ENCODE data around the gene DLD. TPM values are rescaled to one million over a fixed set of nuclear protein-coding genes. Genes with fewer than 3 reads are reported as not detected.
A peak's percentile ranks its signal among the peaks of the same experiment; 100 is the strongest.

Gene DLD
- total and polyA plus RNA-seq, 9 of the 15 experiments (the other 6 are each of a cell fraction or from before 2014, with no cell fraction given): 130 to 639 (median 247) TPM

DNA sequence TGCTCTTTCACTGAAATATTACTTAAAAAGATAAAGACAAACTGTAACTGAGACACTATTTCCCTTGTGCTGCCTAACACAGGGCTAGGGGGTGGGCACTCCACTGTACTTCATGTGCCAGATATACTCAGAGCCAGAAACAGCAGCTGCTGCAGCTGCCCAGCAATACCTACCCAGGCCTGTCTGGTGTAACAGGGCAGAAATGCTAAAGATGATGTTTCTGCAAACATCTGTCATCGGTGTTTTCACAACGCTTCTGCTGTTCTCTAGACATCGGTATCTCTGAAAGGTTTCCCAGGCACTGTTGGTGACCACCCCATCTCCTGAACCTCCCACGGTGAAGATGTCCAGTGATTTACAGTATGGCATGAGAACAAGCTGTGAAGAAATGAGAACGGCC is 69.3 kb downstream of the DLD start (continued):
- TF ChIP-seq, protein P1, sequence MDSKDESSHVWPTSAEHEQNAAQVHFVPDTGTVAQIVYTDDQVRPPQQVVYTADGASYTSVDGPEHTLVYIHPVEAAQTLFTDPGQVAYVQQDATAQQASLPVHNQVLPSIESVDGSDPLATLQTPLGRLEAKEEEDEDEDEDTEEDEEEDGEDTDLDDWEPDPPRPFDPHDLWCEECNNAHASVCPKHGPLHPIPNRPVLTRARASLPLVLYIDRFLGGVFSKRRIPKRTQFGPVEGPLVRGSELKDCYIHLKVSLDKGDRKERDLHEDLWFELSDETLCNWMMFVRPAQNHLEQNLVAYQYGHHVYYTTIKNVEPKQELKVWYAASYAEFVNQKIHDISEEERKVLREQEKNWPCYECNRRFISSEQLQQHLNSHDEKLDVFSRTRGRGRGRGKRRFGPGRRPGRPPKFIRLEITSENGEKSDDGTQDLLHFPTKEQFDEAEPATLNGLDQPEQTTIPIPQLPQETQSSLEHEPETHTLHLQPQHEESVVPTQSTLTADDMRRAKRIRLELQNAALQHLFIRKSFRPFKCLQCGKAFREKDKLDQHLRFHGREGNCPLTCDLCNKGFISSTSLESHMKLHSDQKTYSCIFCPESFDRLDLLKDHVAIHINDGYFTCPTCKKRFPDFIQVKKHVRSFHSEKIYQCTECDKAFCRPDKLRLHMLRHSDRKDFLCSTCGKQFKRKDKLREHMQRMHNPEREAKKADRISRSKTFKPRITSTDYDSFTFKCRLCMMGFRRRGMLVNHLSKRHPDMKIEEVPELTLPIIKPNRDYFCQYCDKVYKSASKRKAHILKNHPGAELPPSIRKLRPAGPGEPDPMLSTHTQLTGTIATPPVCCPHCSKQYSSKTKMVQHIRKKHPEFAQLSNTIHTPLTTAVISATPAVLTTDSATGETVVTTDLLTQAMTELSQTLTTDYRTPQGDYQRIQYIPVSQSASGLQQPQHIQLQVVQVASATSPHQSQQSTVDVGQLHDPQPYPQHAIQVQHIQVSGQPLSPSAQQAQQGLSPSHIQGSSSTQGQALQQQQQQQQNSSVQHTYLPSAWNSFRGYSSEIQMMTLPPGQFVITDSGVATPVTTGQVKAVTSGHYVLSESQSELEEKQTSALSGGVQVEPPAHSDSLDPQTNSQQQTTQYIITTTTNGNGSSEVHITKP (IDR thresholded peaks at IDR 0.05; ENCODE audit: partially characterized antibody): no peak

DNA sequence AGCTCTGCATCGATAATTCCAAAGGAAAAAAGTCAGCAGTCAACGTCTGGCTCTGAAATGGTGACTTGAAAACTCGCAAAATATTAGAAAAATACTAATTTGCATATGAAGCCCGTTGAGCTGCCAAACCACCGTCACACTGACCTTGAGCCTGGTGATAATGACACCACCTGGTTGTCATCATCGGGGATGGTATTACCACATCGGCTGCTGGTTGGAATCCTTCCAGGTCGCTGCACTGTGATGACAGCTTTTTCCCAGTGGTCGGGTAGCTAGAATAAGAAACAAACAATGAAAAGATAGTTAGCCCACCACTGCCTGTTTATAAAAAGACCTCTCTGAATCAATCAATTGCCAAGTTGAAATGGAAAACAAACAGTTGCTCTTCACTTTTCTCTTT is 70.4 kb downstream of the DLD start:
- POLR2A ChIA-PET: interaction anchor here (0.6 to 1.2 kb wide), 4 partner anchors 9 to 161 kb away, joined by 3 to 4 read pairs (median 3); no protein-coding TSS in a partner anchor
- CTCF ChIA-PET (ENCODE audit: low intra/inter-chr PET ratio): no interaction called here
- no peaks in the 10 kb centered on the region for H3K9me1 ChIP-seq (ENCODE audit: control insufficient read depth, insufficient read depth, low read length)
- in situ Hi-C loops (cut with MboI) (no loop called here), intact Hi-C loops (cut with micrococcal nuclease) (no loop called here)
- H3K9ac ChIP-seq (ENCODE audit: insufficient read depth in 1 of 2, low read depth in 2 of 2, low read length in 2 of 2): no peak overlapping the region
- FAIRE-seq: no peak
- no peak overlapping the region for H3K4me2 ChIP-seq (ENCODE audit: insufficient read depth, low read length)
- no peak for ATAC-seq
- H4K20me1 ChIP-seq (replicated peaks; ENCODE audit: control insufficient read depth, insufficient read depth, low read length): 0 out of 2 replicates have a peak, but pooled peaks cover 4% of the 10 kb centered on the region
- H3K36me3 ChIP-seq (ENCODE audit: control insufficient read depth, insufficient read depth, low read length): peaks cover 28% of the 10 kb centered on the region; the same call in 2 of the 3 replicates
- no peak overlapping the region for H3K27ac ChIP-seq (ENCODE audit: extremely low read depth, low read depth, low read length)
- H3K79me2 ChIP-seq (ENCODE audit: control insufficient read depth, insufficient read depth, low read length): no peaks in the 10 kb centered on the region
- no peaks in the 10 kb centered on the region for H3K9me3 ChIP-seq (replicated peaks; ENCODE audit: control insufficient read depth, insufficient read depth, low read depth, low read length)
- no peaks in the 10 kb centered on the region; a peak in 1 of 5 replicates for H3K27me3 ChIP-seq (ENCODE audit: control insufficient read depth in 2 of 2, insufficient read depth in 2 of 2, low read length in 2 of 2)
- H3K4me3 ChIP-seq: no peak overlapping the region
- H3K4me1 ChIP-seq (replicated peaks in 1 of 2; ENCODE audit: control insufficient read depth in 2 of 2, insufficient read depth in 2 of 2, low read length in 2 of 2): no peaks in the 10 kb centered on the region
- no TSS peak for BruUV-seq (replicated peaks)
- H2AFZ ChIP-seq (ENCODE audit: low read depth, low read length): no peak overlapping the region
- TF ChIP-seq NFIC (IDR thresholded peaks at IDR 0.05) (peak; percentile 25; the same call in 1 of the 2 replicates), RNF2 (IDR thresholded peaks at IDR 0.05) (no peak)
- 41% methylated on average over 9 of the region's 9 CpGs for WGBS (ENCODE audit: insufficient coverage, low coverage, missing lambda C conversion rate)
- no peak for DNase-seq (ENCODE audit: extremely low read depth in 1 of 4, low spot score in 3 of 4)
